Stimulated activated naive CD8-positive, alpha-beta T cell treated with anti-CD3 and anti-CD28 coated beads, Interleukin-15, amount 100 ng/mL, for 72 hours (primary cell): Measurements from ENCODE around the gene SEPTIN6.
"Not testable (repeated sequence)": the region's sequence is repeated elsewhere in the genome, so short reads cannot be mapped to it uniquely, and the experiment has no call there.

Experiments used
- ATAC-seq: fragments of 150-1000 bp; cut with Tn5 transposase; 2 replicates; pipeline ENCODE4 v1.10.0; 2021; ENCODE audit warnings: mild to moderate bottlenecking, moderate library complexity
- DNase-seq, 2 donors: peaks; one replicate each; pipeline ENCODE4 v3.0.0; 2021 to 2022
- H3K27ac Mint-ChIP-seq, 2 donors: one replicate each; pipeline ENCODE4 v1.8.0; 2022; ENCODE audit warnings: mild to moderate bottlenecking in 2 of 2, mixed read lengths in 2 of 2, moderate library complexity in 2 of 2
- H3K27me3 Mint-ChIP-seq: one replicate; pipeline ENCODE4 v1.8.0; 2022; ENCODE audit warnings: mixed read lengths
- H3K4me1 Mint-ChIP-seq: one replicate; pipeline ENCODE4 v1.8.0; 2022; ENCODE audit warnings: mild to moderate bottlenecking, mixed read lengths
- H3K4me3 Mint-ChIP-seq, 2 donors: one replicate each; pipeline ENCODE4 v1.8.0; 2022; ENCODE audit warnings: mild to moderate bottlenecking in 2 of 2, mixed read lengths in 2 of 2, moderate library complexity in 1 of 2
- H3K9me3 Mint-ChIP-seq, 2 donors: one replicate each; pipeline ENCODE4 v1.8.0; 2022; ENCODE audit warnings: mixed read lengths in 2 of 2

SEPTIN6 gene

DNA sequence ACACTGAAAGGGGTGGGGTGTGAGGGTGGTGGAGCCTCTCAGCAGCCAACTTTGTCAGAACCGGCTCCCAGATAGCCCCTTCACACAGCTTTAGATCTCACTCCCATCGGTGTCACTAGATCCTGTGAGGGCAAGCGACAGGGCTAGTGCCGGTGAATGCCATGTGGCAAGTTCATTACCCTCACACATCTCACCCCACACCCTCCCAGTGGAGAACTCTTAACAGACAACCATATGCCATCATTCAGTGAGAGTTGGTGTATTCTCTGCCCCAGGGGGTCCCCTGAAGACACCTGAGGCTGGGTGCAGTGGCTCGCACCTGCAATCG is 15.3 kb downstream of the SEPTIN6 start:
- Mint-ChIP-seq H3K9me3 (no peaks in the 10 kb centered on the region), H3K4me3 (peak overlapping the region; percentile 84 to 86), H3K27me3 (no peaks in the 10 kb centered on the region), H3K4me1 (peaks cover 59% of the 10 kb centered on the region), H3K27ac (peak overlapping the region; percentile 92 to 93)
- ATAC-seq: peak; percentile 24
- no peak for DNase-seq

DNA sequence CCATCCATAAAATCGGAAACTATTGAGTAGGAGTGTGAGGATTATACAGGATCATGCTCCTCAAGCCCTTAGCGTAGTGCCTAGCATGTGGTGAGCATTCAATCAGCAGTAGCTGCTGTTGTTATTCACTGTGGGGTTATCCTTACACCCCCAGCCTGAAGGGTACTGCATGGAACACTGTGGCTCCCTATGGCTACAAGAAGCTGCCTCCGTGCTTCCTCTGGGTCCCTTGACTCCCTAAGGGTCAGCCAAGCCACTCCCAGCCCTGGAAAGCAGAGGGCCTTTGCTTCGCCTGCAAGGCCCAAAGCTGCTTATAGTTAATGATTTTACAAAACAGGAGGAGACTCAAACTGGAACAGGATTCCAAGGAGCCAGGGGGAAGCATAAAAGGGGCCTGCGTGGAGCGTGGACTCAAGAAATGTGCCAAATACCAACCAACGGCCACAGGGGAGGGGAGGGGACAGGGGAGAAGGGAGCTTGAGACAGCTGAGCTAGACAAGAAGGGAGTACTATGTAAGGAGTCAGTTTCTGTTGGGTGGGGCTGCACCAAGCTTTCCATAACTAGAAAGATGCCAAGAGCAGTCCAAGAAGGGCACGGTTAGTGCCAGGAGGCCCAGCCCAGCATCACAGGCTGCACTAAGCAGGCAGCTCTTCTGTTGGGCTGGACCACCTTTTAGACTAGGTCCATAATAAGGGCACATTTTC is 15.9 kb downstream of the SEPTIN6 start:
- Mint-ChIP-seq H3K4me3 (peak overlapping the region; percentile 84 to 86), H3K27ac (peak overlapping the region; percentile 92 to 93), H3K9me3 (no peaks in the 10 kb centered on the region), H3K4me1 (peaks cover 59% of the 10 kb centered on the region), H3K27me3 (no peaks in the 10 kb centered on the region)
- ATAC-seq: no peak
- DNase-seq: no peak

DNA sequence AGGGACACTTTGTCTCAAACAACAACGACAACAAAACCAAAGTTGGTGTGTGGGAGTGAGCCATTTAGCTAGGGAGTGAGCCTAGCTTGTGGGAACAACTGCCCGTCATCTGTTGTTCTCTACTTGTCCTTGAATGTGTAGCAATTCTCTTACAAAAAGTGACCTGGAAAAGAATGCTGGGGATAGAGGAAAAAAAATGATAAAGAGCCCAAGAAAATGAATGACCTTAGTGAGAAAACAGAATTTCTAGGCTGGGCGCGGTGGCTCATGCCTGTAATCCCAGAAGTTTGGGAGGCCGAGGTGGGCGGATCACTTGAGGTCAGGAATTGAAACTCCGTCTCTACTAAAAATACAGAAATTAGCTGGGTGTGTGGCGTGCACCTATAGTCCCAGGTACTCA is 19.6 kb downstream of the SEPTIN6 start:
- Mint-ChIP-seq H3K9me3 (no peaks in the 10 kb centered on the region), H3K4me3 (no peak overlapping the region), H3K4me1 (peaks cover 54% of the 10 kb centered on the region), H3K27me3 (no peaks in the 10 kb centered on the region), H3K27ac (no peak overlapping the region)
- no peak for ATAC-seq
- DNase-seq: no peak

DNA sequence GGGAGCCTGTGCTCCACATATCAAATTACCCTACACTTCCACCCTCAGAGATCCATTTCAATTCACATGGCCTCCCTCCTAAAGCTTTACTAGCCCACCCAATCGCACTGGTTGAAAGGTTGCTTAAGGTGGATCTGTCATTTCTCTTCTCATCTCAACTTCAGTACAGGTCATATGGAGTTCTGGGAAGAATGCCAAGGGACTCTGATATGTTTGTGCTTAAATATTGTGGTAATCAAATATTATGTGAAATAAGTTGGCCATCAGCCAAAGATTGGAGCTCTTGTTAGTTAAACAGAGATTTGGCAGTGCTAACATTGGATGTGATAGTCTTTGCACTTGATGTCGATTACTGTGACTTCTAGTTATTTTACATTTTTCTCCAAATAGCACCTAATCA is 20.5 kb downstream of the SEPTIN6 start:
- no peaks in the 10 kb centered on the region for H3K27me3 Mint-ChIP-seq
- peaks cover 50% of the 10 kb centered on the region for H3K4me1 Mint-ChIP-seq
- H3K4me3 Mint-ChIP-seq: no peak overlapping the region
- no peak for ATAC-seq
- no peak for DNase-seq
- H3K9me3 Mint-ChIP-seq: no peaks in the 10 kb centered on the region
- peak overlapping the region in 1 of 2 donors; percentile 50 for H3K27ac Mint-ChIP-seq

DNA sequence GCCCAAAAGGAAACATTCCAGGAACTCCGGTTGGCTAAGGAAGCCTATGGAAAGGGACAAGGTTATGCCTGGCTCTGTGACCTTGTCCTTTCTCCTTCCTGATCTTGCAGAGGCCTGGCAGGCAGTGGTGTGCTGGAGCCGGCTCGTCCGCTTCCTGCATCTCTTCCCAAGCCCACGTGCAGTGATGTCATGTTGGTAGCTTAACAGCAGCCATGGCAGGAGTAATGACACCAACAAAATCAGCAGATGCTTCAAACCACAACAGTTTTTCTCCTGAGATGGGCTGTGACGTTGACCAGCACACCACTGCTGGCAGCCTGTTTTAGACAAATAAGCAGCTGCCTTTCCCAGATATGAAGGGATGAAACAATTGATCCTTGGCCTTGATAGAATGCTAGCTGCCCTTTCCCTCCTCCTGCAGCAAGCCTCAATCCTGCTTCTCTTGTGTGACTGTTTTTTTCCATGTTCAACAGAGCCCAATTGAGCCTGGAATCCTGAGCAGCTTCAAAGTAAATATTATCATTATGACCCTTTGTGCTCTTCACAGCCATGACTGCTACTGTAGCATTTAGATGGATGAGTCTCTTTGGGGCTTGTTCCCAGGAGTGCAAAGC is 23.4 kb downstream of the SEPTIN6 start:
- H3K27me3 Mint-ChIP-seq: no peaks in the 10 kb centered on the region
- H3K4me1 Mint-ChIP-seq: peaks cover 37% of the 10 kb centered on the region
- H3K27ac Mint-ChIP-seq: peak overlapping the region in 1 of 2 donors; percentile 25
- no peak for ATAC-seq
- no peak overlapping the region for H3K4me3 Mint-ChIP-seq
- no peaks in the 10 kb centered on the region for H3K9me3 Mint-ChIP-seq
- DNase-seq: no peak

DNA sequence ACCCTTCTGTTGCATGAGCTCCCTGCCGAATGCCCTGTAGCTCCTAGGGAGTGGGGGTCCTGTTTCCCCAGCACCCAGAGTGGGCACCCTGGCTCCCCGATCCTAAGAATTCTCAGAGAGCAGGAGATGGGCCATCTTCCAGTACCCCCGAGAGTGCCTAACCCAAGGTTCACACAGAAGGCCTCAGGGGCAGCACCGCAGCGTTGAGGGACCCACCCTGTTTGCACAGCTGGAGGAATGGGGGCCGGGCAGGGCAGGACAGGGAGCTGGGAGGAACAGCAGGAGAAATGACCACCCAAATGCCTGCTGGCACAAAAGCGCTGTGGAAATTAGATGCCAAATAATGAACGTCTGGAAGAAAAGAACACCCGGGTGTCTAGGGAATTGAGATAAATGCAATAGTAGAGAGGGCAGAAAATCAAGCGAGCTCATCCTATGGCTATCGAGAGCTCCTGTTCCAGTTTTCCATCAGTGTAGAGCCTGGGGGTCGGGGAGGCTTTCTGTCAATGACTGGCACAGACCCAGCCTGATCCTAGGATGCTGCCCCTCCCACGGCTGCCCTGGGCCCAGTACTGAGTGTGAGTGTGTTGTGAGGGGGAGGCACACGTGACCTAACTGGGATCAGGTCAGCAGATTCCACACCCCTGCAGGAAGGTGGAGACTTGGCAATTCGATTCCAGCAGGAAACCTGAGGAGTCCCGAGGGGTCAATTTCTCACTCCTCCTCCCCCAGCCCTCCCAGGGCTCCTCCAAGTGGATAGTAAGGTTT is 25.7 kb downstream of the SEPTIN6 start:
- Mint-ChIP-seq H3K4me1 (peaks cover 46% of the 10 kb centered on the region), H3K4me3 (no peak overlapping the region), H3K27ac (peak overlapping the region; percentile 76 to 89), H3K27me3 (no peaks in the 10 kb centered on the region), H3K9me3 (no peaks in the 10 kb centered on the region)
- no peak for ATAC-seq
- no peak for DNase-seq

DNA sequence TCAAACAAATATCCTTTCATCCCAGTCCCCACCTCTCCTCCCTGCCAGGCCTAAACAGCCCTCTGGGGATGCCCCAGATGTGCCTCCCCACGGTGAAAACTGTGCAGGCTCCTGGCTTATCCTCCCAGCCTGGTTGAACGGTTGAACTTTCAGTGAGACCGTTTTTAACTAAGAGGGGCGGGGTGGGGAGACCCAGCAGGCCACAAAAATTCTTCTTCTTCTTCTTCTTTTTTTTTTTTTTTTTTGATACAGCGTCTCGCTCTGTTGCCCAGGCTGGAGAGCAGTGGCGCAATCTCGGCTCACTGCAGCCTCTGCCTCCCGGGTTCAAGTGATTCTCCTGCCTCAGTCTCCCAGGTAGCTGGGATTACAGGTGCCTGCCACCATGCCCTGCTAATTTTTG is 28.1 kb downstream of the SEPTIN6 start:
- not testable (repeated sequence) for H3K27me3 Mint-ChIP-seq, H3K4me3 Mint-ChIP-seq, DNase-seq, ATAC-seq, H3K9me3 Mint-ChIP-seq, H3K27ac Mint-ChIP-seq
- peaks cover 45% of the 10 kb centered on the region for H3K4me1 Mint-ChIP-seq

DNA sequence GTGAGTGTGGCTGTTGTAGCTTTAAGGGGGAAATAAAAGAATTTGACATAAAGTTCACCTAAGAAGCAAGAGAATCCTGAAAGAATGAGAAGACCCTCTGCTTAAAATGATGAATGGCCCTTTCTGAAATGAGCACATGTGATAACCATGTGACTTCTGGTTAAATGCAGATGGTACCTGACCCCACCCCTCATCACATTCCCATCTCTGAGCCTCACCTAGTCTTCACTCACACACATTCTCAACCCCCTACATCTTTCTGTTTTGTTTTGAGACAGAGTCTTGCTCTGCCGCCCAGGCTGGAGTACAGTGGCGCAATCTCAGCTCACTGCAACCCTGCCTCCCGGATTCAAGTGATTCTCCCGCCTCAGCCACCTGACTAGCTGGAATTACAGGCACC is 31.5 kb downstream of the SEPTIN6 start:
- H3K4me3 Mint-ChIP-seq: no peak overlapping the region
- no peaks in the 10 kb centered on the region for H3K9me3 Mint-ChIP-seq

DNA sequence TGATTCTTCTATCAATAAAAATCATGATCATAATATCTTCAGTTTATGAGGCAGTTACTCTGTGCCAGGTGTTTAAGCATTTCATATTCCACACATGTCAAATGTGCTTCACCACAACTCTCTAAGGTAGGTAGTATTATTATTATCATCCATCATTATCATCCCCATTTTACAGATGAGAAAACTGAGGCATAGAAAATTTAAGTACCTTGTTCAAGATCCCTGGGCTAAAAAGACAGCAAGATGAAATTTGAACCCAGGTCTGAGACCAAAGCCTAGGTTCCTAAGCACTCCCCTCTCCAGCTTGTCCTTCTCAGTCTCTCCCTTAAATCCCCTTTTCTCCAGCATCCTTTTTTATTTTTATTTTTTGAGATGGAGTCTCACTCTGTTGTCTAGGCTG is 33.4 kb downstream of the SEPTIN6 start:
- DNase-seq (no peak), ATAC-seq (no peak)
- Mint-ChIP-seq H3K4me3 (no peak overlapping the region), H3K9me3 (no peaks in the 10 kb centered on the region), H3K27me3 (no peaks in the 10 kb centered on the region), H3K27ac (peak overlapping the region in 1 of 2 donors; percentile 63), H3K4me1 (peaks cover 50% of the 10 kb centered on the region)

More for the DNA sequence above, 31.5 kb downstream of the SEPTIN6 start:
- no peaks in the 10 kb centered on the region for H3K27me3 Mint-ChIP-seq
- ATAC-seq (no peak), DNase-seq (no peak)
- H3K27ac Mint-ChIP-seq: peak overlapping the region in 1 of 2 donors; percentile 84
- peaks cover 39% of the 10 kb centered on the region for H3K4me1 Mint-ChIP-seq

DNA sequence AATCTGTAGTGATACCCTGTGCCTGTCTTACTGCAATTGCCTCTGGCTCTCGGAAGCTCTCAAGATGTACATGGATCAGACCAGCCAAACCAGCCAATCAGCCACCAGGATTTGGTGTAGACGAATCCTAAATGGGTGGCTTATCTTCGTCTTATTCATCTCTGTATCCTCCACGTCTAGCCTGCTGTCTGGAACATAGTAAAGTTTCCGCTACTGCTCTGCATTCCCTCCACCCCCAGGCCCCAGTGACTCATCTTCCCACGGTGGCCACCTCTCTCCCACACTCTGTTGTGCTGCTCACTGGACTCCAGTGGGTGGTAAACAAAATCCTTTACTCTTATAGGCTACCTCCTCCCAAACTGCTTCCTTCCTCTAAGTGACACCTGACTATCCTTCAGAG is 37.8 kb downstream of the SEPTIN6 start:
- H3K27me3 Mint-ChIP-seq: no peaks in the 10 kb centered on the region
- peak; percentile 91 for ATAC-seq
- H3K9me3 Mint-ChIP-seq: no peaks in the 10 kb centered on the region
- DNase-seq: peak in 1 of 2 donors; percentile 56
- peaks cover 48% of the 10 kb centered on the region for H3K4me1 Mint-ChIP-seq
- H3K4me3 Mint-ChIP-seq: peak overlapping the region; percentile 5 to 58
- peak overlapping the region in 1 of 2 donors; percentile 28 for H3K27ac Mint-ChIP-seq

DNA sequence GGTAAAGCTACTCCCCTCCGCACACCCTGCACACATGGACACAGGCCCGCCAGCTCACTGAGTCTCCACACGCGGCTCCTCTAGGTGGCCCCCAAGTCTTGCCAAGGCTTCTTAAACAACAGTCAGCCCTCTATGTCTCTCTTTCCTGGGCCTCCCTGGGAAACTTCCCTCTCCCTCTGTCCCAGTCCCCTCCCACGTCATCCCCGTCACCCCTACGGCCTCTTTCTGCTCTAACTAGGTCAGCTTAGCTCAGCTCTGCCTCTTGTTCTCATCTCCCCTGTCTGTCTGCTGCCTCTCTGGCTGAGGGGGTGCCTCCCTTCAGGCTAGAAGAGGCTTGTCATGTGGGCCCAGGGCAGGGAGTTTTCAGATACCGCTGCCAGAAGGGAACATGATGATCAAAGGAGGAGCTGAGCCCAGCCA is 38.8 kb downstream of the SEPTIN6 start:
- H3K4me3 Mint-ChIP-seq: no peak overlapping the region
- H3K4me1 Mint-ChIP-seq: peaks cover 48% of the 10 kb centered on the region
- H3K9me3 Mint-ChIP-seq: no peaks in the 10 kb centered on the region
- DNase-seq (no peak), ATAC-seq (peak; percentile 56)
- H3K27me3 Mint-ChIP-seq: no peaks in the 10 kb centered on the region
- H3K27ac Mint-ChIP-seq: peak overlapping the region; percentile 54 to 94

DNA sequence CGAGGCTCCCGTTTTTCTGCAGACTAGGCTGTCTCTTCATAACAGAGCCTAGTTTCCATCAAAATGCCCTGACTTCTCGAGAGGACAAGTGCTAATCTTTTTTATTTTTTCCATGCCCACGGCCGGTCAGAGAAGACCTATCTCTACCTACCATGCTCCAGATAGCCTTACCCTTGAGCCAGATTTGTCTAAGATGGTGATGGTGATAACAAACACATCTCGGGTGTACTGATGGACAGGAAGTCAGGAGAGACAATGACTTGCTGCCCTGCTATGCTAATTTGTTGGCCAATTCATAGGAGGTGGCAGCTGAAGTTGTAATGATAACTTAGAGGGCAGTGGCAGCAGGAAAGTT is 44.6 kb downstream of the SEPTIN6 start:
- Mint-ChIP-seq H3K27me3 (no peaks in the 10 kb centered on the region), H3K27ac (peak overlapping the region; percentile 89 to 92), H3K4me3 (peak overlapping the region in 1 of 2 donors; percentile 51), H3K4me1 (peaks cover 58% of the 10 kb centered on the region), H3K9me3 (peaks cover 0 to 4% of the 10 kb centered on the region in 2 donors)
- ATAC-seq (peak; percentile 2), DNase-seq (no peak)

DNA sequence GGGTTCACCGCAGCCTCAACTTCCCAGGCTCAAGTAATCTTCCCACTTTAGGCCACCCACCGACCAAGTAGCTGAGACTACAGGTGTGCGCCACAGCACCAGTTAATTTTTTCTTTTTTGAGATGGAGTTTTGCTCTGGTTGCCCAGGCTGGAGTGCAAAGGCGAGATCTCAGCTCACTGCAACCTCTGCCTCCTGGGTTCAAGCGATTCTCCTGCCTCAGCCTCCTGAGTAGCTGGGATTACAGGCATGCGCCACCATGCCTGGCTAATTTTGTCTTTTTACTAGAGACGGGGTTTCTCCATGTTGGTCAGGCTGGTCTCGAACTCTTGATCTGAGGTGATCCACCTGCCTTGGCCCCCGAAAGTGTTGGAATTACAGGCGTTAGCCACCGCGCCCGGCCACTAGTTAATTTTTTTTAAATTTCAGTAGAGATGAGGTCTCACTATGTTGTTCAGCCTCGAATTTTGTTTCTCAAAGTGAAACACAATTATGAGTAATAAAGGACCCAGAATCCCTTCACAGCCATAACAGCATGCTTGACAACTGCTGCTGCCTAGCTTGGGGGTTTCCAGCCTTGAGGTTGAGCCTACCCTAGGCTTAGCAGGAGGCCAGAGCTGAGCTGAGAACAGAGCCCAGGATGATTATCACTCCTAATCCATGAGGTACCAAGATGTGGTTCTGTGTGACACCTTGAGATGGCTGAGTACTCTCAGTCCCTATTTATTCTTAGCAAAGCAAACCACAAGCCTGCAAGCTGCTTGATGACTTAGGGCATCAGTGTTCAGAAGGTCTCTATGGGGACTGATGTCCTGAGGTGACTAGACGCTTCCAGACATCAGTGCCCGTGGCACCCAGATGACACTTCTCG is 45.2 kb downstream of the SEPTIN6 start:
- Mint-ChIP-seq H3K27me3 (no peaks in the 10 kb centered on the region), H3K4me3 (peak overlapping the region; percentile 66 to 67), H3K4me1 (peaks cover 53% of the 10 kb centered on the region), H3K9me3 (peaks cover 0 to 4% of the 10 kb centered on the region in 2 donors), H3K27ac (peak overlapping the region; percentile 96 to 97)
- DNase-seq (peak; percentile 66 to 88), ATAC-seq (peak; percentile 99)

DNA sequence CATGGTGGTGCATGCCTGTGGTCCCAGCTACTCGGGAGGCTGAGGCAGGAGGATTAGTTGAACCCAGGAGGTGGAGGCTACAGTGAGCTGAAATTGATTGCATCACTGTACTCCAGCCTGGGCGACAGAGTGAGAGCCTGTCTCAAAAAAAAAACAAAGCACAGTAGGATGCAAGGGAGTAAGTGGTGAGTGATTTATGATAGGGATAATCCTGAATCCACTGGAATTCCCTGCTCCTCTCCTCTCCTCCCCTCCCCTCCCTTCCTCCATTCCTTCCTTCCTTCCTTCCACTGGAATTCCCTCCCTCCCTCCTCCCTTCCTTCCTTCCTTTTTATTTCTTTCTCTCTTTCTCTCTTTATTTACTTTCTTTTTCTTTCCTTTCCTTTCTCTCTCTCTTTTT is 45.9 kb downstream of the SEPTIN6 start:
- no peak for DNase-seq
- Mint-ChIP-seq H3K9me3 (peaks cover 0 to 4% of the 10 kb centered on the region in 2 donors), H3K27me3 (no peaks in the 10 kb centered on the region), H3K27ac (peak overlapping the region; percentile 96 to 97), H3K4me3 (peak overlapping the region; percentile 66 to 67), H3K4me1 (peaks cover 53% of the 10 kb centered on the region)
- ATAC-seq: no peak

DNA sequence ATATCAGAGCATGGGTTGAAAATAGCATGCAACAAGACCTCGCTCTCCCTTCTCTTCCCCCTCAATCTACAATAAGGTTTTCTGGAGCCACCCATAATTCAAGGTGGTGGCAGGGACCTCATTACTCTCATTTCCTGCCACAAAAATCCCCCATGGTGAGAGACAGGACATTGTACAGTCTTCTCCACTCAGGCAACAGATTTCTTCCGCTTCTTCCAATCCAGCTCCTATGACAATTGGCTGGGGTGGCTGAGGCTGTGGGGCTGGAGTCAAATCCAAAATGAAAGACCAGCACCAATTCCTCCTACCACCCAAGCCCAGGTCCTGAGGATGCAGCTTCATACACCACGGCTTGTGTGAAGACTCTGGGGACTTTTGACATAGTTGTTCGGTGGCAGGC is 46.5 kb downstream of the SEPTIN6 start:
- peaks cover 59% of the 10 kb centered on the region for H3K4me1 Mint-ChIP-seq

More for the DNA sequence above, 46.5 kb downstream of the SEPTIN6 start:
- H3K9me3 Mint-ChIP-seq: peaks cover 0 to 4% of the 10 kb centered on the region in 2 donors
- H3K27ac Mint-ChIP-seq: peak overlapping the region; percentile 63 to 96
- H3K27me3 Mint-ChIP-seq: no peaks in the 10 kb centered on the region
- DNase-seq: peak; percentile 13 to 20
- peak overlapping the region; percentile 36 to 44 for H3K4me3 Mint-ChIP-seq
- ATAC-seq: no peak
